SW 1271 (cell line): ENCODE results near the gene GGA3.

ENCODE experiments used
- DNase-seq, 2 experiments: peaks; one replicate each; lab custom pipeline; 2025; lab: John Stamatoyannopoulos, UW

The GGA3 gene

GRCh38 chr17:75245011-75245410 lies 16.4 kb downstream of the GGA3 start:
- no peak for DNase-seq

GRCh38 chr17:75244133-75244866 lies 17.1 kb downstream of the GGA3 start:
- DNase-seq: no peak

- no peak for DNase-seq
Measured at GRCh38 chr17:75242461-75243042, 18.9 kb downstream of the GGA3 start.

- no peak for DNase-seq
Measured at GRCh38 chr17:75241996-75242460, 19.4 kb downstream of the GGA3 start.

- no peak for DNase-seq
Measured at GRCh38 chr17:75241502-75241901, 19.9 kb downstream of the GGA3 start.

- DNase-seq: no peak
Measured at GRCh38 chr17:75241143-75241430, 20.3 kb downstream of the GGA3 start.

- peak; percentile 17 to 20 for DNase-seq
Measured at GRCh38 chr17:75240394-75241142, 20.8 kb downstream of the GGA3 start.

- no peak for DNase-seq
Measured at GRCh38 chr17:75239778-75240393, 21.5 kb downstream of the GGA3 start.

GRCh38 chr17:75239214-75239613 lies 22.2 kb downstream of the GGA3 start:
- no peak for DNase-seq

- DNase-seq: peak; percentile 8 to 61
Measured at GRCh38 chr17:75238684-75239191, 22.7 kb downstream of the GGA3 start.

GRCh38 chr17:75238020-75238580 lies 23.3 kb downstream of the GGA3 start:
- DNase-seq: no peak

- no peak for DNase-seq
Measured at GRCh38 chr17:75237100-75238014, 24.0 kb downstream of the GGA3 start.

- no peak for DNase-seq
Measured at GRCh38 chr17:75232786-75233185, 28.6 kb downstream of the GGA3 start.

- DNase-seq: no peak
Measured at GRCh38 chr17:75231741-75232464, 29.5 kb downstream of the GGA3 start.

GRCh38 chr17:75231071-75231470 lies 30.3 kb downstream of the GGA3 start:
- no peak for DNase-seq

GRCh38 chr17:75228847-75229246 lies 32.6 kb downstream of the GGA3 start:
- DNase-seq: no peak

- no peak for DNase-seq
Measured at GRCh38 chr17:75228305-75228704, 33.1 kb downstream of the GGA3 start.

GRCh38 chr17:75227729-75228128 lies 33.7 kb downstream of the GGA3 start:
- no peak for DNase-seq

- no peak for DNase-seq
Measured at GRCh38 chr17:75225016-75225415, 36.4 kb downstream of the GGA3 start.

- no peak for DNase-seq
Measured at GRCh38 chr17:75219815-75220214, 41.6 kb downstream of the GGA3 start.
